ENCODE results near the gene CTNNA2.

CTNNA2 gene

DNA sequence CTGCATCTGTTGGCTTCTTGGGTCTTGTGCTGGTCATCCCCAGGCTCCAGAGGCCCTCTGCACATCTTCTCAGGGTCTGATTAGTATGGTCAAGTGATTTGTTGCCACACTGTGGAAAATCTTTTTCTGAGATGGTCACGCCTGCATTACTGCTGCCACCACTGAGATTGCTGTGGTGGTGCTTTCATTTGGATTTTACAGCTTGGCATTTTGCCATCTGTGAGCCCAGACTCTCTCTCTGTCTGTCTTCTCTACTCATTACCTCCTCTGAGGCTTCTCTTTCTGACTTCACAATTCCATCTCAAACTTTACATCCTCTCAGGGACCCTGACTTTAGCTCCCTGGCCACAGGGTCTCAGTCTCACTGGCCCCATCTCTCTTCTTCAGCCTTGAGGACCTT, 637.1 kb downstream of the CTNNA2 start:
- Histone ChIP-seq H3K4me2 (ENCODE audit: low read length) (no peak overlapping the region), H3K36me3 (ENCODE audit: control insufficient read depth, insufficient read depth, low read length) (no peaks in the 10 kb centered on the region), H3K9me3 (ENCODE audit: control insufficient read depth, low read length) (no peaks in the 10 kb centered on the region), H3K9ac (no peak overlapping the region), H3K27me3 (ENCODE audit: control insufficient read depth, insufficient read depth, low read length) (no peaks in the 10 kb centered on the region), H3K79me2 (no peaks in the 10 kb centered on the region), H3K4me3 (ENCODE audit: low read depth, low read length) (no peak overlapping the region), H2AFZ (no peak overlapping the region), H3K27ac (no peak overlapping the region), H3K4me1 (no peaks in the 10 kb centered on the region)
- TF ChIP-seq, protein P1, sequence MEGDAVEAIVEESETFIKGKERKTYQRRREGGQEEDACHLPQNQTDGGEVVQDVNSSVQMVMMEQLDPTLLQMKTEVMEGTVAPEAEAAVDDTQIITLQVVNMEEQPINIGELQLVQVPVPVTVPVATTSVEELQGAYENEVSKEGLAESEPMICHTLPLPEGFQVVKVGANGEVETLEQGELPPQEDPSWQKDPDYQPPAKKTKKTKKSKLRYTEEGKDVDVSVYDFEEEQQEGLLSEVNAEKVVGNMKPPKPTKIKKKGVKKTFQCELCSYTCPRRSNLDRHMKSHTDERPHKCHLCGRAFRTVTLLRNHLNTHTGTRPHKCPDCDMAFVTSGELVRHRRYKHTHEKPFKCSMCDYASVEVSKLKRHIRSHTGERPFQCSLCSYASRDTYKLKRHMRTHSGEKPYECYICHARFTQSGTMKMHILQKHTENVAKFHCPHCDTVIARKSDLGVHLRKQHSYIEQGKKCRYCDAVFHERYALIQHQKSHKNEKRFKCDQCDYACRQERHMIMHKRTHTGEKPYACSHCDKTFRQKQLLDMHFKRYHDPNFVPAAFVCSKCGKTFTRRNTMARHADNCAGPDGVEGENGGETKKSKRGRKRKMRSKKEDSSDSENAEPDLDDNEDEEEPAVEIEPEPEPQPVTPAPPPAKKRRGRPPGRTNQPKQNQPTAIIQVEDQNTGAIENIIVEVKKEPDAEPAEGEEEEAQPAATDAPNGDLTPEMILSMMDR (IDR thresholded peaks at IDR 0.05): no peak

DNA sequence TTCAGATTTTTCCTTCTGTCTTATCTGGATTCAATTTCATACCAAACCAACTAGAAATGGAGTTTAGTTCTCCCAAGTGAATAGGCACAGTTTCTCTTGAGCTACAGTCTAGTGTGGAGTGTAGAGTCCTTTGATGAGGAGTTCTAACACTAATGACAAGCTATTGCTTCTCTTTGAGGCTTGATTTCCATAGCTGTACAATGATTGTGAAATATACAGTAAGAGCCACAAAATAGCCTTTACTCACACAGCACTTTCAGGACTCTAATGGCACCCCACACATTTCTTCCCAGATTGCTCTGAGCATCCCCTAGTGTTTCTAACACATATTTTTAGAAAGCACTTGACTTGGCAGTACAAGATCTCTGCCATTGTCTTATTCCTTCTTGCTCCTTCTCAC, 638.4 kb downstream of the CTNNA2 start:
- Histone ChIP-seq H2AFZ (no peak overlapping the region), H3K27ac (no peak overlapping the region), H3K27me3 (ENCODE audit: control insufficient read depth, insufficient read depth, low read length) (no peaks in the 10 kb centered on the region), H3K9me3 (ENCODE audit: control insufficient read depth, low read length) (no peaks in the 10 kb centered on the region), H3K36me3 (ENCODE audit: control insufficient read depth, insufficient read depth, low read length) (no peaks in the 10 kb centered on the region), H3K9ac (no peak overlapping the region), H3K79me2 (no peaks in the 10 kb centered on the region), H3K4me1 (no peaks in the 10 kb centered on the region), H3K4me2 (ENCODE audit: low read length) (no peak overlapping the region), H3K4me3 (ENCODE audit: low read depth, low read length) (no peak overlapping the region)
- TF ChIP-seq, protein P1 (IDR thresholded peaks at IDR 0.05): no peak

DNA sequence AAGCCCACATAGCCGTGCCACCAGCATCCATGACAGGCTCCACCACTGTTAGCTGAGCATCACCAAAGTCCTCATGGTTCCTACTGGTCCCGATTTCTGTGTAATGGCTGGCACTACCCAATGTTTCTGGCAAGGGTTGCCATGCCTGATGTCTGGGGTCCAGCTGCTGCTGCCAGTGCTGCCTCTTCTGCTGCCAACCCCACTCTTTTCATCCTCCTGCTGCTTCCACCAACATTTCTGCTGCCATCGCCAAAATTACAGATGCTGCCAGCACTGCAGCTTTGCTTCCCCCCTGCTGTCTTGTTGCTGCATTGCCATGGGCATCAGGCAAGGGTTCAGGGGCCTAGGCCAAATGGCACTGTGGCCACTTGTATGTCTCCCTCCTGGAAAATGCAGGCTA, 638.8 kb downstream of the CTNNA2 start:
- no peak overlapping the region for H3K4me3 ChIP-seq (ENCODE audit: low read depth, low read length)
- TF ChIP-seq, protein P1 (IDR thresholded peaks at IDR 0.05): no peak
- no peak overlapping the region for H2AFZ ChIP-seq
- H3K9ac ChIP-seq: no peak overlapping the region
- H3K36me3 ChIP-seq (ENCODE audit: control insufficient read depth, insufficient read depth, low read length): no peaks in the 10 kb centered on the region
- no peak overlapping the region for H3K4me2 ChIP-seq (ENCODE audit: low read length)
- H3K79me2 ChIP-seq: no peaks in the 10 kb centered on the region
- H3K9me3 ChIP-seq (ENCODE audit: control insufficient read depth, low read length): no peaks in the 10 kb centered on the region
- H3K27me3 ChIP-seq (ENCODE audit: control insufficient read depth, insufficient read depth, low read length): no peaks in the 10 kb centered on the region
- no peaks in the 10 kb centered on the region for H3K4me1 ChIP-seq
- no peak overlapping the region for H3K27ac ChIP-seq

DNA sequence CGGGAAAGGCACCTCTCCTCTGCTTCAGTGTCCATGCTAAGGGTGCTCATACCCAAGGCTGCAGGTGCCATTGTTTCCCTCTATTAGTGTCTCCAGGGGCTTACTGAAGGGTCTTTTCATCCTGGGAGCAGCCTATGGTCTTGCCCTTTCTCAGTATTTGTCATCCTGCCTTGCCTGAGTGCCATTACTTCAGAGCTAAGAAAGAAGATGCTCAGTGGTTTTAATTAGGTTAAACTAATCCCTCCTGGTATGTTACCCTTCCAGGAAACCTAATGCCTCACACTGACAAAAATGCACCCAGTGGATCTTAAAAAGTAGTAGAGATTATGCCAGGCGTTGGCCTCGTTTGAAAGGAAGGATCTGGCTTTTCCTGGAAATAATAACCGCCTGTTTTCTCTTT, 640.3 kb downstream of the CTNNA2 start:
- H3K36me3 ChIP-seq (ENCODE audit: control insufficient read depth, insufficient read depth, low read length): no peaks in the 10 kb centered on the region
- H3K4me2 ChIP-seq (ENCODE audit: low read length): no peak overlapping the region
- H3K79me2 ChIP-seq: no peaks in the 10 kb centered on the region
- no peaks in the 10 kb centered on the region for H3K27me3 ChIP-seq (ENCODE audit: control insufficient read depth, insufficient read depth, low read length)
- TF ChIP-seq, protein P1 (IDR thresholded peaks at IDR 0.05): no peak
- no peak overlapping the region for H3K4me3 ChIP-seq (ENCODE audit: low read depth, low read length)
- no peak overlapping the region for H3K27ac ChIP-seq
- no peak overlapping the region for H3K9ac ChIP-seq
- H3K9me3 ChIP-seq (ENCODE audit: control insufficient read depth, low read length): no peaks in the 10 kb centered on the region
- H2AFZ ChIP-seq: no peak overlapping the region
- H3K4me1 ChIP-seq: no peaks in the 10 kb centered on the region

DNA sequence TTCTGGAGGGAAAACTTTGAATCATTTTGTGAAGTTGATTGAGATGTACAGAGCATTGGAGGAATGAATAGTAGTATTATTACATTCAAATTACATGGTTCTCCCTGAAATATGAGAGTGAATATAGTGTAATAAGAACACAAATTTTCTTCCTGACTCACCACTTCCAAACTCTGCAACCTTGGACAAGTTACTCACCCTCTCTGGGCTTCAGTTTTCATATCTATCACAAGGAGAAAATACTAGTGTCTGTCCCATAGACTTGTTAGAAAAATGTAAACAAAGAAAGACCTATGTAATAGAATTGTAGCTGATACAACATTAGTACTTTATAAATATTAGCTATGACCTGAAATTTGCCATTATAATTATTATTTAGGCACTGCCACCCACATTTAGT, 640.9 kb downstream of the CTNNA2 start:
- Histone ChIP-seq H3K4me3 (ENCODE audit: low read depth, low read length) (no peak overlapping the region), H3K79me2 (no peaks in the 10 kb centered on the region)

More for the DNA sequence above, 640.9 kb downstream of the CTNNA2 start:
- H3K9me3 ChIP-seq (ENCODE audit: control insufficient read depth, low read length): no peaks in the 10 kb centered on the region
- H3K4me2 ChIP-seq (ENCODE audit: low read length): no peak overlapping the region
- H3K4me1 ChIP-seq: no peaks in the 10 kb centered on the region
- no peak overlapping the region for H2AFZ ChIP-seq
- TF ChIP-seq, protein P1 (IDR thresholded peaks at IDR 0.05): no peak
- H3K9ac ChIP-seq: no peak overlapping the region
- no peaks in the 10 kb centered on the region for H3K27me3 ChIP-seq (ENCODE audit: control insufficient read depth, insufficient read depth, low read length)
- no peaks in the 10 kb centered on the region for H3K36me3 ChIP-seq (ENCODE audit: control insufficient read depth, insufficient read depth, low read length)
- no peak overlapping the region for H3K27ac ChIP-seq

All from parathyroid adenoma (tissue), 2 donors.